Erythroblast (primary cell): ENCODE measurements around the gene INPP4A.
"Not testable (repeated sequence)": the region's sequence is repeated elsewhere in the genome, so short reads cannot be mapped to it uniquely, and the experiment has no call there.

ENCODE experiments used
- DNase-seq, 2 experiments: peaks; one replicate each; lab custom pipeline; 2025; lab: John Stamatoyannopoulos, UW
- GATA1 ChIP-seq: IDR thresholded peaks from 2 replicates; pipeline ENCODE4 v1.6.1; 2011; ENCODE audit warnings: low read depth, mild to moderate bottlenecking, control low read depth, low read length, moderate library complexity
- POLR2A ChIP-seq: IDR thresholded peaks from 2 replicates; pipeline ENCODE4 v1.6.1; 2011; ENCODE audit warnings: mild to moderate bottlenecking, low read length

The INPP4A gene

DNA sequence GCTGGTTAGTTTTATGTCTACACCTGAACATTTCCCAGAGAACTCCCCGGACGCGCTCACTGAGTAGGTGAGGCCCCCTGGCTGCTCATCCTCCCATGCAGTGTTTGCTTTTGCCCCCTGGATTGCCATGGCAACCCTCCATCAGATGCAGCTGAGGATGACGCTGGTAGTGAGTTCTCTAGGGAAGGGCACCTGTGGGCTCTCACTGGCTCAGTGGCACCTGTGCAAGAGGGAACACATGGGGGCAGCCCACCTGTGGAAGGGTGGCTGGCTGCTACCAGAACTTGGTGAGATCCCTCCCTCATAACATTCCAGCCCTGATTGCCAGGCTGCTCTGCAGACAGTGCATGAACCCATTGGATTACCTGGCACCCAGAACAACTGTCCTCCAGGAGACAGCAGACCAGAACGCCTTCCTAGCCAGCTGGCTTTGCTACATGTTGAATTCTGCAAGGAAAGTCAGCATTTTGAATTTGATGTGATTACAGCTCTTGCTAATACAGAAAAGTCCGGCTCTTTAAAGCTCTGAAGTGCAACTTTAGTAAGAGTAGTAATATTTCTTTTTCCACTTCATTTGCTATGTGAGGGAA is 142.0 kb downstream of the INPP4A start:
- no peak for DNase-seq
- TF ChIP-seq POLR2A: no peak
- no peak for TF ChIP-seq GATA1

DNA sequence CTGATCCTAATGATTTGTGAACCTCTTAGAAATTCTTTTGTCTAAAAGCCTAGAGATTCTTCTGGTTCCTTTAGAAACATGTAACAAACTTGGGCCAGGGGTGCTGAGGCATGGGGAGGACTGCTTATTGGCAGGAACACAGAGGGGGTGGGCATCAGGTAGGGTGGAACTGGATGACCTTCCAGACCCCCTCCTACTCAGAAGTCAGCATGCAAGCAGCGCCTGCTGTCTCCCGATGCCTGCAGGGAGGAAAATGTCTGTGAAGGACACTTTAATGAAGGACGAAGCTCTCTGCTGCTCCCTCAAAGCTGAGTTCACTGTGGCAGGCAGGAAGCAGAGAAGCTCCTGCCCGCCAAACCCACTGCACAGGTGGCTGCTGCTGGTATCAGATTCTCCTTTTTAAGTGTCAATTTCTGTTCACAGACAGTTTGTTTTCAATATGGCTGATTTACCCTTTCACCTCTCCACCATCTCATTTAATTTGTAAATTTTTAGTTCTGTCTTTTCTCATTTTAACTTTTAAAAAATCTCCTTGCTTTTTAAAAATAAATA is 144.3 kb downstream of the INPP4A start:
- no peak for DNase-seq
- no peak for TF ChIP-seq POLR2A
- no peak for TF ChIP-seq GATA1

DNA sequence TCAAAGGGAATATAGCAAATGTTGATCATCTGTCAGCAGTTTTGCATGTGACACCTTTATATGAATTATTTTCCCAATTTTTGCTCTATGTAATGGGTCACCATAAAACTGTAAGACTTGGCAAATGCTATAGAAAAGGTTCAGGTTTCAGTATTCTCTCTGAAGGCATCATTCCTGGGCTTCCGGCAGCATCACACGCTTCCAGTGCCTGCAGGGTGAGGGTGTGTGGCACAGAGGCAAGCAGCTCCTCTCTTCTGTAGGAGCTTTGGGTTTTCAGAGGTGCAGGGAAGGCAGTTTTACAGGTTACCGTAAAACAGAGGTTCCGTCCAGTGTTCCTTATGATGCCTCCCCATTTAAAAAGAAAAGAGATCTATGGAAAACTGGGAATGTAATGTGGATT is 144.8 kb downstream of the INPP4A start:
- no peak for DNase-seq
- no peak for TF ChIP-seq GATA1
- TF ChIP-seq POLR2A: no peak

DNA sequence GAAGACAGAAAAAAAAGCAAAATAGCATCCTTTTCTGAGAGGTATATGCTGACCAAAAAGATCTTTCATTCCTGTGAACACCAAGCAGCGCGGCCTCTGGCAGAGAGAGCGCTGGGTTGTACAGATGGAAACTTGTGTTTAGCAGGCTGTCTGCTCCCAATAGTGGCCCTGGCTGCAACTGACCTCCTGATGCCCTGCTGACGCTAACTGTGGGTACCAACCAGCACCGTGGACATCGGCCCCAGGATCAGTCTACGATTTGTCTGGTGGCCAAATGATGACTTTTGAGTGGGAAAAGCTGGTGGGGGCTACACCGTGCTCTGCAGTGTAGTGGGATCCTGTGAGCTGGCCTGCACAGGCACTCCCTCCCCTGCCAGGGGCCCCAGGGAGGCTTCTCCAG is 147.9 kb downstream of the INPP4A start:
- TF ChIP-seq POLR2A (no peak), GATA1 (no peak)
- no peak for DNase-seq

DNA sequence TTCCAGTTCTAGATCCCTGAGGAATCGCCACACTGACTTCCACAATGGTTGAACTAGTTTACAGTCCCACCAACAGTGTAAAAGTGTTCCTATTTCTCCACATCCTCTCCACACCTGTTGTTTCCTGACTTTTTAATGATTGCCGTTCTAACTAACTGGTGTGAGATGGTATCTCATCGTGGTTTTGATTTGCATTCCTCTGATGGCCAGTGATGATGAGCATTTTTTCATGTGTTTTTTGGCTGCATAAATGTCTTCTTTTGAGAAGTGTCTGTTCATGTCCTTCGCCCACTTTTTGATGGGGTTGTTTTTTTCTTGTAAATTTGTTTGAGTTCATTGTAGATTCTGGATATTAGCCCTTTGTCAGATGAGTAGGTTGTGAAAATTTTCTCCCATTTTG is 150.0 kb downstream of the INPP4A start:
- not testable (repeated sequence) for DNase-seq

DNA sequence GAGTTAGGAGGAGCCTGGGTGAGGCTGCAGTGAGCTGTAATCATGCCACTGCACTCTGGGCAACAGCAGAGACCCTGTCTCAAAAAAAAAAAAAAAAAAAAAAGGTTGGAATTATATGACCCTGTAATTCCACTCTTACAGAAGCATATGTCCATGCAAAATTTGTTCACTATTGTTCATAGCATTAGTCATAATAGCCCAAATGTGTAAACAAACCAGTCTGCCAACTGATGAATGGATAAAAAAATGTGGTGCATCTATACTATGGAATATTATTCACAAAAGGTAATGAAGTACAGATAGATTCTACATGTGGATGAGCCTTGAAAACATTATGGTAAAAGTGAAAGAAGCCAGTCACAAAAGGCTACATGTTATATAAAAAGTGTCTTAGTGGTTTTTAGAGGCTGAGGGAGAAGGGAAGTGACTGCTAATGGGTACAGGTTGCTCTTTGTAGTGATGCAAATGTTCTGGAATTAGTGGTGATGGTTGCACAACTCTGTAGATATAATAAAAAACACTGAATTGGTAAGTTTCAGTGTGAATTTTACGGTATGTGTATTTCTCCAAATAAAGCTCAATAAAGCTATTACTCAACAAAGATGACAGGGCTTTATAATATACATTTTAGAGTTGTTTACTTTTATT is 154.2 kb downstream of the INPP4A start:
- no peak for TF ChIP-seq GATA1
- TF ChIP-seq POLR2A: no peak
- no peak for DNase-seq

DNA sequence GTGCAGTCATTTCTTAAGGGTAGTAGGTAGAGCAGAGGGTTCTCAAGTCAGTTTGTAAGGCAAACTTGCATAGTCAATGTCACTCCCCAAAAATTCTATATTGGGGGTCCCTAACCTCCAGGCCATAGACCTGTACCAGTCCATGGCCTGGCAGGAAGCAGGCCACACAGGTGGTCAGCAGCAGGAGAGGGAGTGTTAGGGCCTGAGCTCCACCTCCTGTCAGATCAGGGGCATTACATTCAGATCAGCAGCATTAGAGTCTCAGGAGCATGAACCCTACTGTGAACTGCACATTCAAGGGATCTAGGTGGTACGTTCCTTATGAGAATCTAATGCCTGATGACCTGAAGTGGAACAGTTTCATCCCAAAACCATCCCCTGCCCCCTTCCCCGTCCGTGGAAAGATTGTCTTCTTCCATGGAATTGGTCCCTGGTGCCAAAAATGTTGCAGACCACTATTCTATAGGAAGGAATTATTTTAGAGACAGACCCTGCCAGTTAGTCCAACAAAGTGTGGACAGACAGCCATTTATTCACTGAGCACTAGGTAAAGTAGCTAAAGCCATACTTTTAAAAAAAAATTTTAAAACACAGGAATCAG is 157.0 kb downstream of the INPP4A start:
- peak; percentile 51 to 63 for DNase-seq
- no peak for TF ChIP-seq POLR2A
- TF ChIP-seq GATA1: no peak

DNA sequence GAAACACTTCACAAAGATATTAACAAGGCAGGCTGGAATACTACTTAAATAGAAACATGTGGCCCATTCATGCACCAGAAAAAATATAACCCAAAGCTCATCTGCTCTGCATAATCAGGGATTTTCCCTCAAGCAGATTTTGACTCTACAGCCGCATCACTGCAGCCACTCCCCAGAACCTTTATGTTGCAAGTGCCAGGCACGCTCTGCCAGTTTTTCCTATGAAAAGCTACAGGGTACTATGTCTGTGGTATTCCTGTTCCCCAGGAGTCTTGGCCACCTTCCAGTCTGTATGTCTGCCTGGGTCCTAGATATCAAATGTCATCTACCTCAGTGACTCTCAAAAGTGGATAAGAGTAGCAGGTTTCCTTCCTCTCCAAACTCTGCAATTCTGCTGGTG is 159.9 kb downstream of the INPP4A start:
- no peak for TF ChIP-seq GATA1
- TF ChIP-seq POLR2A: no peak
- DNase-seq: no peak

DNA sequence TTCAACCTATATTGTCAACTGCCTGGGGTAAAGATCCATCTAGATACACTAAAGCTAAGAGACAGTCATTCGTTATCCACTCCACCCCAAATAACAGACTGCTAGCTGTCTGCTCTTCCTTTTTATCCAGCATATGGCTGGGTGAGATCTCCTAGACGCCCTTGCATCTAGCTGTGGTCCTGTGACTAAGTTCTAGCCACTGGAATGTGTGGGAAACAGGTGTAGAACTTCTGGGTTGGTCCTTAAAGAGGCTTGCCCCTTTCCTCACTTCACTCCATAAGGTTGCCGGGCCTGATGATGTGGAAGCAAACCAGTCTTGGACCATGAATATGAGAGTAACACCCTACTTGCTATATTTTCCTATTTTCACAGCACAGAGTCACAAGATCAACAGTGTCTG is 160.4 kb downstream of the INPP4A start:
- TF ChIP-seq GATA1 (no peak), POLR2A (no peak)
- DNase-seq: no peak

DNA sequence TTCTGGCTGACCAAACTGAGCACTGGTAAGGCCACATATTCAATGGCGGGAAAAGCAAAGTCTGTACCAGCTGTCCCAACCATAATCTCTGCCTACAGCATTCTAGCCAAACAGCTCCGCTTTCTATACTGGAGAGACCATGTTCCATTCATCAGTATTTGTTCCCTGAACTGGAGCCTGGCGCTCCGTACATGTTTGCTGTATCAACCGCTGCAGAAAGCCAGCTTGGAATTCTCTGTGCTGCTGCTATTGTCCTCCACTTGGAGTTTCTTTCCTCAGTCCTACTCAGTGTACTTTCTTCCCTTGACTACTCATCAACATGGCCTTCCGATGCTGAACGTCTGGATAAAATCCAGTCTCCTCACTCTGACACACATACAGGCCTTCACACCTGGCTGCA is 161.8 kb downstream of the INPP4A start:
- no peak for DNase-seq
- no peak for TF ChIP-seq GATA1
- no peak for TF ChIP-seq POLR2A

DNA sequence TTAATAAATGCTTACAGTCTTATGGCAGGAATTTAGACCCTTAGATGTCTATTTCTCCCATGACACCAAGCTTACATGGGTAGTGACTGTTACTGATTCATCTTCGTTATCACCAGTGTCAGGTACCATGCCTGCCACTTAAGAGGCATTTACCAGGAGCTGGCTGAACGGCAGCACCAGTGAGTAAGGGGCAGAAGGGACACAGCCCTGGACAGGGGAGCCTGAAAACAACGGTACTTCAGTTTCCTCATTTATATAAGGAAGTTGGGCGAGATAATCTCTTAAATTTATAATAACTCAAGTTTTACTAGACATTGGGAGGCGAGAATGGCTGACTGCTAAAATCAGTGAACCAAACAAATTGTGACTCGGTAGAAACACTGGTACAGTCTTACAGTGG is 162.4 kb downstream of the INPP4A start:
- TF ChIP-seq POLR2A: no peak
- no peak for TF ChIP-seq GATA1
- no peak for DNase-seq

DNA sequence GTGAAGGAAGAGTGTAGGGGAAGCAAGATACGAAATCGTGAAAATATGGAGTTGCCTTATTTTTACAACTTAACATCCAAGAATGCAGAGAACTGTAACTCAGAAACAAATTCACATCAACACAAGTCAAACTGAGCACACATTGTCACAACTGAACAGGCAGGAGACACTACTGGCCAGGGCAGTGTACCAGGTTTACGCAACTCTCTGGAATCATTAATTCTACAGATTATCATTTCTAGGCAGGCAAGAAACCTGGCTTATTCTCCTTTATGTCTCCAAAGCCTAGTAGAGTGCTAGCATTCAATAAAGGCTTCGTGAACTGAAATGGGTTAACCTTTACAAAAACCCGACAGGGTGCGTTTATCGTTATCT is 163.1 kb downstream of the INPP4A start:
- TF ChIP-seq POLR2A: no peak
- TF ChIP-seq GATA1: no peak

DNA sequence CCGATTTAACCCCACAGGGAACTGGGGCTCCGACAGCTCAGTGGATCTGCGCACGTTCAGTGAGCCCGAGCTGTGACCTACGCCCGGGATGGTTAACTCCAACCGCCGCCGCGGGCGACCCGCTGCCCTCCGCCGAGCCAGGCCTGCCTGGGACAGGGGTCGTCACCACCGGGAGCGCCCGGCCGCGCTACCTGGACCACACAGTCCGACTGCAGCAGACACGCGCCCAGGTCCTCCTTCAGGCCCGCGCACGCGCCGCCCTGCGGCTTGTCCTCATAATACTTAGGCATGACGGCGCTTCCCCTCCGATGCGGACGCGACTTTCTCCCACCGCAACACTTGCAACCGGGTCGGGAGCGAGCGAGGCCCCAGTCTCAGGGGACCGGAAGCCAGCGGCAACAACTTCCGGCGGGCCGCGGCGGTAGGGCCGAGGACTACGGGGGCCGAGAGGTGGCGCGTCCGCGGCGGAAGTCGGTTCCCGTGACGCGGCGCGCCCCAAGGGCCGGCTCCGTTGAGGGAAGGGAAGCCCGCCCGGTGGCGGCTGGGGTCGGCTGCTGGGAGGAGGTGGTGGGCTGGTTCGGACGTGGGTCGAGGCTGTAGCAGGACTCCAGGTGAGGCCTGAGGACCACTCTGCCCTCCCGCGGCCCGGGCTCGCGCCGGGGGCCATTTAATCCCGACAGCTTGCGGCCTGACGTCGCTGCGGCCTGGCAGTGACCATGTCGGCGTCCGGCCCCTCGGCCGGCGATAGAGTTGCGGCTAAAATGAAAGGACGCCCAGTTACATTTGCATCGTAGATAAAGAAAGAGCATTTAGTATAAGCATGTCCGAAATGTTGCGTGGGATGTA is 163.7 kb downstream of the INPP4A start, which contains the start of the genes COA5 and UNC50:
TSS of gene COA5 (minus strand) at position 397 of the 846 bp plus-strand sequence. CDS start at position 290, 107 bp downstream.
TSS of gene UNC50 (plus strand) at position 474 of the 846 bp plus-strand sequence. CDS start 1,171 bp downstream, outside the sequence.
- peak; percentile 95 to 96 for DNase-seq
- no peak for TF ChIP-seq GATA1
- TF ChIP-seq POLR2A: peak; percentile 93

More for the DNA sequence above, 163.1 kb downstream of the INPP4A start:
- no peak for DNase-seq
